Uterus (tissue), 2 donors: ENCODE data around the gene ELP2.

Experiments used
- POLR2A ChIP-seq, 2 donors: fragments of 450-650 bp; IDR thresholded peaks; one replicate each; pipeline ENCODE4 v1.6.1; 2016; ENCODE audit warnings: antibody characterized with exemption in 2 of 2, mild to moderate bottlenecking in 1 of 2, moderate library complexity in 1 of 2
- TF ChIP-seq, protein P1 (sequence below), 4 experiments: fragments of 200-600 bp in 2 of 4; fragments of 450-650 bp in 2 of 4; sonication (generic) in 2 of 4; IDR thresholded peaks; one replicate each; pipeline ENCODE4 v1.5.1; 2016 to 2019; ENCODE audit warnings: antibody characterized with exemption in 4 of 4, mild to moderate bottlenecking in 2 of 4, moderate library complexity in 1 of 4

DNA sequence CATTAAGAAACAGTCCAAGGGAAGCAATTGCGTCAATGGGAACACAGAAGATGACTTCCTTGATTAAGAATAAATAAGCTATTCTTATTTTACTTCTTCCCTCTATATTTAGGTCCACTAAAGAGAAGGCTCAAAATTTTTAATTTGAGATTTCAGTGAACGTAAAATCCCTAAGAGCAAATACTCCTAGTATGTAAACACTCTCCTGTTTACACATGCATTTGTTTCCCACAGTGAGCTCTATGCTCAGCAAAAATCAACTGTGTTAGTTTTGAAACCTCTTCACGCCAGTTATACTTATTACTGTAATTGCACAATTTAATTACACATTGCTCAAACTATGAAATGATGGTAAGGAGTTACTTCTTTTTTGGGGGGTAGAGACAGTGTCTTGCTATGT, 9.4 kb upstream of the ELP2 start:
- TF ChIP-seq, protein P1, sequence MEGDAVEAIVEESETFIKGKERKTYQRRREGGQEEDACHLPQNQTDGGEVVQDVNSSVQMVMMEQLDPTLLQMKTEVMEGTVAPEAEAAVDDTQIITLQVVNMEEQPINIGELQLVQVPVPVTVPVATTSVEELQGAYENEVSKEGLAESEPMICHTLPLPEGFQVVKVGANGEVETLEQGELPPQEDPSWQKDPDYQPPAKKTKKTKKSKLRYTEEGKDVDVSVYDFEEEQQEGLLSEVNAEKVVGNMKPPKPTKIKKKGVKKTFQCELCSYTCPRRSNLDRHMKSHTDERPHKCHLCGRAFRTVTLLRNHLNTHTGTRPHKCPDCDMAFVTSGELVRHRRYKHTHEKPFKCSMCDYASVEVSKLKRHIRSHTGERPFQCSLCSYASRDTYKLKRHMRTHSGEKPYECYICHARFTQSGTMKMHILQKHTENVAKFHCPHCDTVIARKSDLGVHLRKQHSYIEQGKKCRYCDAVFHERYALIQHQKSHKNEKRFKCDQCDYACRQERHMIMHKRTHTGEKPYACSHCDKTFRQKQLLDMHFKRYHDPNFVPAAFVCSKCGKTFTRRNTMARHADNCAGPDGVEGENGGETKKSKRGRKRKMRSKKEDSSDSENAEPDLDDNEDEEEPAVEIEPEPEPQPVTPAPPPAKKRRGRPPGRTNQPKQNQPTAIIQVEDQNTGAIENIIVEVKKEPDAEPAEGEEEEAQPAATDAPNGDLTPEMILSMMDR (IDR thresholded peaks at IDR 0.05), result no peak
- no peak for TF ChIP-seq POLR2A (IDR thresholded peaks at IDR 0.05)
